Stomach smooth muscle (tissue), 2 donors: ENCODE measurements around the gene CDPF1.

ENCODE experiments used
- H3K27ac ChIP-seq: one replicate; pipeline ENCODE4 v1.7.0; 2013; ENCODE audit warnings: mild to moderate bottlenecking, low read length, inconsistent platforms
- H3K27me3 ChIP-seq, 2 donors: one replicate each; pipeline ENCODE4 v1.7.0; 2013; ENCODE audit warnings: low read length in 2 of 2; ENCODE audit not compliant: insufficient read depth in 2 of 2, control insufficient read depth in 1 of 2
- H3K36me3 ChIP-seq, 2 donors: one replicate each; pipeline ENCODE4 v1.7.0; 2013; ENCODE audit warnings: low read length in 2 of 2; ENCODE audit not compliant: control insufficient read depth in 2 of 2, insufficient read depth in 2 of 2
- H3K4me1 ChIP-seq: one replicate; pipeline ENCODE4 v1.7.0; 2013; ENCODE audit warnings: low read length; ENCODE audit not compliant: control insufficient read depth, insufficient read depth
- H3K4me3 ChIP-seq, 2 donors: one replicate each; pipeline ENCODE4 v1.7.0; 2013; ENCODE audit warnings: low read length in 2 of 2
- H3K9ac ChIP-seq, 2 donors: one replicate each; pipeline ENCODE4 v1.7.0; 2013; ENCODE audit warnings: low read length in 2 of 2, mild to moderate bottlenecking in 1 of 2
- H3K9me3 ChIP-seq, 2 donors: one replicate each; pipeline ENCODE4 v1.7.0; 2013; ENCODE audit warnings: low read length in 2 of 2; ENCODE audit not compliant: control insufficient read depth in 2 of 2
- donor health status: healthy.
- donor health status: Pancreatic carcinoma.

Gene CDPF1

DNA sequence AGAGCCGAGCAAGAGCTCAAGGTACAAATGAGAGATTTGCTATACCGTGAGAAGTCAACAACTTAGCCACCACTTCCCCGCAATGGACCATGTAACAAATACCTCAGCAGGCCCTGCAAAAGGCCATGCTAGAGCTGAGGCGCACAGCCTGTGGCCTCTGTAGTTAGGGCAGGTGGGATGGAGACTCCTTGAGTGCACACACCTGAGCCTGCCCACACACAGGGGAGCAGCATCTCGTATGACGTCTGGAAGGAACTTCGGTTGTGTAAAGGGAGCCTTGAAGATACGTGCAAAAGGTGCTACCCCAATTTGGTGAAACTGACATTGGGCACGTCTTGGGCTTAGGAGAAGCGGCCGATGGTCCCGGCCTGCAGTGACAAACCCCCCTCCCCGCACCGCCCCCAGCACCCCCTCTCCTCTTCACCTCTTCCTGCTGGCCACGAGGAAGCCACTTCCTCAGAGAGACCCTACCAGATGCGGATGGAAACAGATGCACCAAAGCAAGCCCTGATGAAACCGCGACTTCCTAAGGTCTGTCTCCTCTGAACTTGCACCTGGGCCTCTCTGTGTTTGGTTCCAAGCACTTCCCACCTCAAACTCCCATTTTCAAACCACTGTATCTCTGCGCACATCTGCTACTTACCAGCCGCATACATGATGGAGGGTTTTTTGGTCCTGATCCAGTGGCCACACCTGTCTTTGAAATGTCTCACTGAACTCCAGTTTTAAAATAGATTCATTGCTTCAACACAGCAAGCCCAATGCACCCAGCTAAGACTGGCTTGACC is 10.6 kb downstream of the CDPF1 start:
- H3K9ac ChIP-seq, result peak overlapping the region in 1 of 2 donors; percentile 36
- no peaks in the 10 kb centered on the region for H3K9me3 ChIP-seq
- peak overlapping the region; percentile 85 for H3K27ac ChIP-seq
- no peak overlapping the region for H3K4me3 ChIP-seq
- peaks cover 35% of the 10 kb centered on the region for H3K4me1 ChIP-seq
- H3K36me3 ChIP-seq, result peaks cover 5 to 10% of the 10 kb centered on the region in 2 donors
- no peaks in the 10 kb centered on the region for H3K27me3 ChIP-seq

DNA sequence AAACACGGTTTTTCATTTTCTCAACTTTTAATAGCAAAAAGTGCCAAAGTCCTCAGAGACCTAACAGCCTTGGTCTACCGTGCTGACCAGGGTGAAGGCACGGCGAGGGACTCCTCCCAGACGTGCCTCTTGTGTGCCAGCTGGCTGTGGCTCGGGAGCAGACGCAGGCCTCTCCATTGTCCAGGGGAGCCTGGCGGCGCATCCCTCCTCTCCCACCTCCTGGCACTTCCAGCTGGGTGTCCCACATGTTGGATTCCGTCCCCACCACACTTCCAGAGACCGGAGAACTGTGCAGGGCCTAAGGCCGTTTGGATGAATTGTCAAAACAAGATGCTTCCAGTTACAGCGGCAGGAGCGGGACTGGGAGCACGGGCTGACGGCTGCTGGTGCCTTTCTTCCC is 11.6 kb downstream of the CDPF1 start:
- Histone ChIP-seq H3K9ac (peak overlapping the region; percentile 19 to 36), H3K4me3 (peak overlapping the region; percentile 1 to 22), H3K4me1 (peaks cover 42% of the 10 kb centered on the region), H3K27ac (peak overlapping the region; percentile 85), H3K36me3 (peaks cover 0 to 5% of the 10 kb centered on the region in 2 donors), H3K9me3 (no peaks in the 10 kb centered on the region), H3K27me3 (no peaks in the 10 kb centered on the region)

DNA sequence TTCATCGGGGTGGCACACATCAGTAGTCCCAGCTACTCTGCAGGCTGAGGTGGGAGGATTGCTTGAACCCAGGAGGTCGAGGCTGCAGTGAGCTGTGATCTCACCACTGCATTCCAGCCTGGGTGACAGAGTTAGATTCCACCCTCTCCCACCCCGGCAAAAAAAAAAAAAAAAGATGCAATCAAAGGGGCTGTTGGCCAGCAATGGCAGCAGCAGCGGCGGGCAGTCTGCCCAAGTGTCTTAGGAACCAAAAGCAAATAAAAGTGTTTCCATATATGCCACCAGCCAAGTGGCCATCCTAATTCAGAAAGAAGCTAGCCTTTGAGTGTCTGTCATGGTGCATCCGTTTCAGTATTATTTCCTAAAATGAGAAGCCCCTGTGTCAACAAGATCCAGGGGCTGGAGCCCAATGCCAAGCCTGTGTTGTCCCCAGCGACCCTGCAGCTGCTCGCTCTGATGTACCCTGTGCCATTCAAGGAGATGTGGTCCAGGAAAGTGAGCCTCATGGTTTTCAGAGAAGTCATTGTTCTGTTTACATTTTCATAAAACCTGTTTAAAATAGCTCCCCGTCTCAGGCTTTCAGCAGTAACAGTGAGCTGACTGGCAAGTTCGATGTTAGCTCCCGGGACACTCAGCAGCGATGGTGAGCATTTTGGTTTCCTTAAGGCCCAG is 12.5 kb downstream of the CDPF1 start:
- peaks cover 48% of the 10 kb centered on the region for H3K4me1 ChIP-seq
- H3K27ac ChIP-seq, result peak overlapping the region; percentile 85
- peak overlapping the region; percentile 19 to 36 for H3K9ac ChIP-seq
- peak overlapping the region; percentile 36 to 52 for H3K4me3 ChIP-seq
- H3K36me3 ChIP-seq, result peaks cover 0 to 5% of the 10 kb centered on the region in 2 donors
- no peaks in the 10 kb centered on the region for H3K27me3 ChIP-seq
- no peaks in the 10 kb centered on the region for H3K9me3 ChIP-seq

DNA sequence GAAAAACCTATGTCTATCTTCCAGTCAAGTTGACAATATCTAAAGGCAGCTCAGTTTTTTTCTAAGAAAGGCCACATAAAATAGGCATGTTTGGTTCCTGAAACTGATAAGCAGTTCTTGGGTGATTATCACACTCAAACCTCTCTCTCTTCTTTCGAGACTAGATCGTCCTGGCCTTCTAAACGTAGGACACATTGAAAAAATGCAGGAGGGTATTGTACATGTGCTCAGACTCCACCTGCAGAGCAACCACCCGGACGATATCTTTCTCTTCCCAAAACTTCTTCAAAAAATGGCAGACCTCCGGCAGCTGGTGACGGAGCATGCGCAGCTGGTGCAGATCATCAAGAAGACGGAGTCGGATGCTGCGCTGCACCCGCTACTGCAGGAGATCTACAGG is 15.1 kb downstream of the CDPF1 start:
- H3K27ac ChIP-seq, result peak overlapping the region; percentile 58
- H3K27me3 ChIP-seq, result no peaks in the 10 kb centered on the region
- H3K9me3 ChIP-seq, result no peaks in the 10 kb centered on the region
- H3K36me3 ChIP-seq, result peaks cover 0 to 3% of the 10 kb centered on the region in 2 donors
- no peak overlapping the region for H3K4me3 ChIP-seq
- H3K9ac ChIP-seq, result no peak overlapping the region
- H3K4me1 ChIP-seq, result peaks cover 36% of the 10 kb centered on the region

DNA sequence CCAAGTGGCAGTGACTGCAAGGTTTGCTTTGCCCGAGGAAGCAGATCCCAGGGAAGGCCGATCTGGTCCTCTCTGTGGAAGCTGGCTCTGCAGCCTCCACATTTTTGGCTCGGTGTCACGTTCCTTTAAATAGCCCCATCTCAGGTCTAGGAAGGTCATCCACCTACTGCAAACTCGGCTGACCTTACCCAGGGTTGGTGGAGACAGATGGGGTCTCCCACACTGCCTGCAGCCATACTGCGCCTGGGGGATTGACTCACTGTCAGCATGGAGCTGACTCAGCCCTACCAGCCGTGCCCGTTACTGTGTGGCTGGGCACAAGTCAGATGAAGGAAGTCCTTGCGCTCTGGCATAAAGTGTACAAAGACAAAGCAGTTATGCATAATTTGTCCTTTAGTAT is 16.9 kb downstream of the CDPF1 start:
- Histone ChIP-seq H3K9ac (no peak overlapping the region), H3K36me3 (peaks cover 0 to 3% of the 10 kb centered on the region in 2 donors), H3K9me3 (no peaks in the 10 kb centered on the region), H3K4me3 (peak overlapping the region in 1 of 2 donors; percentile 47), H3K27me3 (no peaks in the 10 kb centered on the region), H3K4me1 (peaks cover 23% of the 10 kb centered on the region), H3K27ac (peak overlapping the region; percentile 18)

DNA sequence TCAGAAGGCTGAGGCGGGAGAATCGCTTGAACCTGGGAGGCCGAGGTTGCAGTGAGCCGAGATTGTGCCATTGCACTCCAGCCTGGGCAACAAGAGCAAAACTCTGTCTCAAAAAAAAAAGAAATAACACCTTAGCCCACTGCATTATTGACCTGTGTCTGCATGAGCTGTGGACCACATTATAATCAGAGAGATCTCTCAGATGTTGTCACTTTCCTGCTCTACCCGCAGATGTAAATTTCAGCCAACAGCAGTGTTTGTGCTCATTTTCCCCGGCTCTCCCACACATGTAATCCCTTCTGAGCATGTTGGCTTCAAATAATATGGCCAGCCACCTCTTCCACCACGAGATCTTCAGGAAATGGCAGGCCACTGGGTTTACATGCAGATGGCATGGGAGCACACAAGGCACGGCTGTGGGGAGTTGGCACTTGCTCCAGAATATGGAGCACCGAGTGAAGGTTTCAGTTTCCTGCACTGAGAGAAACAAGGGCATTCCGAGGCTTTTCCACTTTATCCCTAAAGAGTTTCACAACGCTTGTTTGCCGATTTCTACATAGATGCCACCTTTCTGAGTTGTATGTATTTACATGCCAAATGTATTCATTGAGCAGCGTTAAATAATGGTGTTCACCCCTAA is 19.7 kb downstream of the CDPF1 start:
- H3K27ac ChIP-seq, result no peak overlapping the region
- H3K9ac ChIP-seq, result no peak overlapping the region
- no peaks in the 10 kb centered on the region for H3K27me3 ChIP-seq

DNA sequence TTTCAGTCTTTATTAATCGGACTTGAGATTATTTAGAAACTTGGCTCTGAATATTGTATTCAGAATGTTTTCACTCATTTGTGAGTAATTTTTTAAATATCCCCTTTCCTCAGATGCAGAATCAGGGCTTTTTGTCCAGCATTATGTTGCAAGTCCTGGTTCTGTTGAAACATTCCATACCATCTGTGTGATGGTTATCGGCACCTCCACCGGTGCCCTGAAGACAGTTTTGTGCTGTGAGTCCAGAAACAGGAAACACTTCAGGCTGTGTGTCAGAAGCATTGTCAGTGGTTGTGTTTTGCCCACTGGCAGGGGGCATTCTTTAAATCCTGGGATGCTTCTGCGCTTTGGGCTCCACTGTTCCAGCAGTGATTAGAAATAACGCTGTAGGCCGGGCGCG is 20.4 kb downstream of the CDPF1 start:
- Histone ChIP-seq H3K27me3 (no peaks in the 10 kb centered on the region), H3K27ac (no peak overlapping the region), H3K36me3 (peaks cover 9 to 10% of the 10 kb centered on the region in 2 donors), H3K4me1 (peaks cover 13% of the 10 kb centered on the region), H3K9me3 (no peaks in the 10 kb centered on the region), H3K9ac (no peak overlapping the region), H3K4me3 (no peak overlapping the region)

More for the DNA sequence above, 19.7 kb downstream of the CDPF1 start:
- Histone ChIP-seq H3K36me3 (peaks cover 7 to 9% of the 10 kb centered on the region in 2 donors), H3K4me1 (peaks cover 13% of the 10 kb centered on the region), H3K9me3 (no peaks in the 10 kb centered on the region), H3K4me3 (no peak overlapping the region)

DNA sequence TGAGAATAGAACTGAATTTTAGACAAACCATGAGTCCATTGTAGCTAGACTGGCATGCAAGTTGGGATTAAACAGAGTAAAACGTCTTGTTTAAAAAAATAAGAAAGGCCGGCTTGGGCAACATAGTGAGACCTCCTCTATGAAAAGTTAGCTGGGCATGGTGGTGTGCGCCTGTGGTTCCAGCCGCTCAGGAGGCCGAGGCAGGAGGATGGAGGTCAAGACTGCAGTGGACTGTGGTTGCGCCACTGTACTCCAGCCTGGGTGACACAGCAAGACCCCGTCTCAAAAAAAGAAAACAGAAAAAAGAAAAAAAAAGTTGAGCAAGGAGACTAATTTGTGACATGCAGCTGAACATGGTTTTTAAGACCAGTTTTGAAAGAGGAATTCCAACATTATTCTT is 23.5 kb downstream of the CDPF1 start:
- H3K9ac ChIP-seq, result no peak overlapping the region
- no peak overlapping the region for H3K27ac ChIP-seq
- no peaks in the 10 kb centered on the region for H3K4me1 ChIP-seq
- no peak overlapping the region for H3K4me3 ChIP-seq
- no peaks in the 10 kb centered on the region for H3K27me3 ChIP-seq
- H3K36me3 ChIP-seq, result peaks cover 9 to 10% of the 10 kb centered on the region in 2 donors
- no peaks in the 10 kb centered on the region for H3K9me3 ChIP-seq

DNA sequence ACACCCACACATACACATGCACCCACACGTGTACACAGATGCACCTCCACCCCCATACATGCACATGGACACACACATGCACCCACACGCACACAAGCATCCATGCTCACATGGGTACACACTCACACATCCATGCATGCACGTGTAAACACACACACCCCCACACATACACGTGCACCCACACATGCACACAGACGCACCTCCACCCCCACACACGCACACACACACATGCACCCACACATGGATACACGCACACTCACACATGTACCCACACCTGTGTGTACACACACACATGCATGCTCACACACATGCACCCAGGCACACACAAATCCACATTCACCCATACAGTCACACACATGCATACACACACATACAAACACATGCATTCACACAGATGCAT is 24.5 kb downstream of the CDPF1 start:
- no peak overlapping the region for H3K9ac ChIP-seq
- H3K27me3 ChIP-seq, result no peaks in the 10 kb centered on the region
- H3K4me3 ChIP-seq, result no peak overlapping the region
- H3K36me3 ChIP-seq, result peaks cover 13 to 14% of the 10 kb centered on the region in 2 donors
- H3K27ac ChIP-seq, result no peak overlapping the region
- H3K9me3 ChIP-seq, result no peaks in the 10 kb centered on the region
- no peaks in the 10 kb centered on the region for H3K4me1 ChIP-seq

DNA sequence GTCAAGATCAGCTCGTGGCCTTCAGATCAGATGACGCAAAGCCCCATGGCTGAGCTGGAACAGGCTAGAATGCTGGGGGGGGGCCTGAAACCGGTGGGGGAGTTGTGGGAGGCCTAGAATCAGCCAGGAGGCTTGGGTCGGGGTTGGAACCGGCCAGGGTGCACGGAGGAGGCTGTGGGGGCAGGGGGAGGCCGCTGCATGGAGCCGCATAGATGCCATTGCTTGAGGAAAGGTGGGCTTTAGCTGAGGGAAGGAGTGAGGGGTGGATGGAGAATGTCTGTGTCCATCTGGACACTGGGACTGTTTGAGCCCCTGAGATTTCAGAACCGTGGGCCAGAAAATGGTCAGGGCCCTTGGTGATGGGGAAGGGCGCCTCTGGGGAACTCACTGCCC is 25.2 kb downstream of the CDPF1 start:
- no peaks in the 10 kb centered on the region for H3K4me1 ChIP-seq
- H3K36me3 ChIP-seq, result peaks cover 17 to 20% of the 10 kb centered on the region in 2 donors
- H3K27me3 ChIP-seq, result no peaks in the 10 kb centered on the region
- H3K9ac ChIP-seq, result no peak overlapping the region
- no peak overlapping the region for H3K27ac ChIP-seq
- no peak overlapping the region for H3K4me3 ChIP-seq
- H3K9me3 ChIP-seq, result no peaks in the 10 kb centered on the region
